NCI-H128 (cell line): ENCODE data around the gene RNF214.
"Not testable (repeated sequence)": the region's sequence is repeated elsewhere in the genome, so short reads cannot be mapped to it uniquely, and the experiment has no call there.

Experiments
- DNase-seq: peaks from one replicate; lab custom pipeline; 2025; ENCODE audit not compliant: unreplicated experiment; lab: John Stamatoyannopoulos, UW

The RNF214 gene

DNA sequence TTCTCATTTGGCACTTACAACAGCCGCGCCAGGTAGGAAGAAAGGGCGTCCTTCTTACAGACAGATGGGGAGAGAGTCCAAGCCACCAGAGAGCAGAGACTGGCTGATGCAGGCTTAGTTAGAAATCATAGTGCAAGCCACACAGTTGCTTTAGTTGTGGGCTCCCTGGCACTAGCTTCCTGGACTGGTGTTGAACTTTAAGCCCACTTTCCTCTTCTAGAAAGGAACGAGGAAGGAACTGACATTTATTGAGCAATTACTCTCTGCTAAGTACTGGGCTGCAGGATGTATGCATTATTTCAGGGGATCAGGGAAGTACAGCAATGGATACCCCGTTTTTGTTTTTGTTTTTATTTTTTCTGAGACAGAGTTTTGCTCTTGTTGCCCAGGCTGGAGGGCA lies 80.6 kb downstream of the RNF214 start:
- DNase-seq, result no peak

DNA sequence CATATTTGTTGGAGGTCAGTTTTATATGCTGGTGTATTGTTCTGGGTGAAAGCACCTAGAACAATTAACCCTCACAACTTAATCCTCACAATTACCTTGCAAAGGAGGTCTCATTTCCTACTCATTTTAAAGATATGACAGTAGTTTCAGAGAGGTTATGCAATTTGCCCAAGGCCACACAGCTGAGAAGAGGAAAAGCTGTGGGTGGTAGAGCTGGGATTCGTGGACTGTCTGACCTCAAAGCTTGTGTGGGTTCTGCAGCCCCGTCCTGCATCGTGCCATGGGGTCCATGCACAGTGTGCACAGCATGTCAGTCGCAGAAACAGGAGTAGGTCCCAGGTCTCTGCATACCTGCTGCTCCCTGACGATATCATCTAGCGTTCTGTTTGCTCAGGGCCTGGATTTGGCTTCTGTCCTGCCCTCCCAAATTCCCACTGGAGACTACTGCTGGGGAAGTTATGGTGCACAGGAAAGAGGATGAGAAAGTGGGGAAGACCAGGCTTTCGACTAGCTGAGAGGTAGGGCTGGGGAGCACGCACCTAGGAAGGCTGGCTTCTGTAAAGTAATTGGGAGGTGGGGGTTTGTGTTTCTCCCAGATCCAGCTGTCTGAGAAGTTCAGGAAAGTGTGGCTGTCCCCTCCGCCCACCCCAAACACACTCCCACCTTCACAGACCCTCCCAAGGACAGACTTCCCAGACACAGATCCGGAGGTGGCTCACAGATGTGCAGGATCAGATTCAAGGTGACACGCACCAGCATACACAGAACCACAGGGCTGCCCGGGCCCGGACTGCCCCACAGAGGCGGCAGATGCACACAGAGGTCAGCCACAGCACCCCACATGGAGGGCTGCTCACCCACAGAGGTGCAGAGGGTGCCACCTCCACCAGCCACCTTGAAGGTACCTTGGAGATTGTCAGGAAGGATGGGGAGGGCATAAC lies 81.6 kb downstream of the RNF214 start:
- no peak for DNase-seq

DNA sequence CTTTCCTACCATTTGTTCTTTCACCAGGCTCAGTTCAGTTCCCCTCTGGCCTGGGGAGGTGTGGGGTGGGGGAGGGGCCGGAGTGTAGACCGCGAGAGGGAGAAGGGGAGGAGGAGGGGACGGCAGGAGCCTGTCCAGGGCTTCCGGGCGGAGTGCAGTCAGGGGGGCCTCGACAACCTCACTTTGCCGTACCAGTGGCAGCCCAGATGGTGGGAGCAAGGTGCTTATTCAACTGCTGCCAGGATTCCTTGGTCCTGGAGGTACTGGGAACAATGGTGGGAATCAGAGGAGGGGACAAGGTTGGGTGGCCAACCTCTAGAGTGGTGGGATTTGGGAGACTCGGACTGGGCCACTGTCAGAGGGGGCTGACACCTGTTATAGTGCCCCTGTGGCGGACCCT lies 82.4 kb downstream of the RNF214 start:
- no peak for DNase-seq

DNA sequence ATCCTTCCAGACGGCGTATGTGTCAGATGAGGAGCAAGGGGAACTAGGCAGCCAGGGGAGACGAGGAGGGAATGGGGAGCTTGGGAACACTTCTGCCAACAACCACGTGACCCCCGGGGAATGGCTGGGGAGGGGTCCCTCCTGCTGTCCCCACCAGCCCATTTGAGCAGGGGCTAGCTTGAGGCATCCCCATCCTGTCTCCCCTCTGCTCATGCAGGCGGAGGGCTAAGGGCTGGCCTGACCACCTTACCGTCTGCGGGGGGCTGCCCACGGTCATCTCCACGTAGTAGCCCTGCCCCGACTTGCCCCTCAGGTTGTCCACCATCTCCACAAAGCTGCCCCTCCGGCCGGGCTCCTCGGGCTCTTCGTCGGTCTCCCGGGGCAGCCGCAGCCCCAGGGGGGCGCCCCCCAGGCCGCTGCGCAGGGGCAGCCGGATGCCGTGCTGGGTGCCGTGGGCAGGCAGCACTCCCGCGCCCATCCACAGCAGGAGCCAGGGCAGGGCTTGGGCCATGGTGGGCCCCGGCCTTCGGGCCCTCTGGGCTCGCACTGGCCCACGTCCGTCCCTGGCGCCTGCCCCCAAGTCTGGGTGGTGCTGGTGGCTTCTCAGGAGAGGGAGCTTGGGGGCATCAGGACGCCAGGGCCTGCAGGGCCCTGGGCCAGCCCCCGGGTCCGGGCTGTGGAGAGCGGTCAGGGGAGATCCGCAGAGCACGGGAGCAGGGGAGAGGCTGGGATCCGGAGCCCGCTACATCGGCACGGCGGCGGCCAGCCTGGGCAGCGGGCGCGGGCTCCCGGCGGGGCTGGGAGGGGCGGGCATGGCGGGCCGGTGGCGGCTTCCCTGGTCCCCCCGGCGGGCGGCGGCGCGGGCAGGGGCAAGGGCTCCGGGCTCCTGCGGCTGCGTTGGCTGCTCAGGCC lies 83.1 kb downstream of the RNF214 start:
- DNase-seq, result no peak

DNA sequence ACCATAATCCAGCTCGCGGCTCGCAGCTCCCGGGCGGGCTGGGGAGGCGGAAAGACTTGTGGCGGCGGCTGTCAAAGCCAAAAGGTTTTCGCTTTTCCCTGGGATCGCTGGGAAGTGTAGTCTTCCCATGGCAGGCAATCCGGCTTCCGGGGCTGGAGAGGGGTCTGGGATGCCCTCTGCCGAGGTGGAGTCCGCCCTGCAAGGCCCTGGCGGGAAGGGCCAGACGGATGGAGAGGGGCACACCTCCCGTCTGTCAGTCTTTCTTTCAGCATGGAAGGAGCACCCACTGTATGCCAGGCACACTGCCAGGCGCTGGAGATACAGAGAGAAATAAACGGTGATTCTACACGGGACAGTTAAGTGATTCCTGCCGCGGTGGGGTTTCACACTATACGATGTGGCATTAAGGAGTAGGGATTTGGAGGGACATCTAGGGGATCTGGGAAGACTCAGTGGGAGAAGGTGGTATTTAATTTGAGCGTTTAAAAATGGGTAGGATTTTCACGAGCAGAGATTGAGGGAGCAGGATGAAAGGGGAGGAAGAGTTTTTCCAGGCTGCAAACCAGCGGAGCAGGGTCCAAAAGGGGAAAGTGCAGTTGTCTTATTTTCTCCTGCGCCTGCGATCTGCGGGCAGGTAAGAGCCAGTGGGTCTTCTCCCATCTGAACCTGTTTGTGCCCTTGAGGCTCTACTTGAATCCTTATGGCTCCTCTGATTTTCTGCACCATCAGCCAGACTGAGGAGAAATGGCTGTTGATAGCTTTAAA lies 83.9 kb downstream of the RNF214 start, which contains the start of gene BACE1:
BACE1 (minus strand) TSS at position 60 of the 765 bp plus-strand sequence. CDS start 461 bp downstream, outside the sequence.
- peak; percentile 54 for DNase-seq

DNA sequence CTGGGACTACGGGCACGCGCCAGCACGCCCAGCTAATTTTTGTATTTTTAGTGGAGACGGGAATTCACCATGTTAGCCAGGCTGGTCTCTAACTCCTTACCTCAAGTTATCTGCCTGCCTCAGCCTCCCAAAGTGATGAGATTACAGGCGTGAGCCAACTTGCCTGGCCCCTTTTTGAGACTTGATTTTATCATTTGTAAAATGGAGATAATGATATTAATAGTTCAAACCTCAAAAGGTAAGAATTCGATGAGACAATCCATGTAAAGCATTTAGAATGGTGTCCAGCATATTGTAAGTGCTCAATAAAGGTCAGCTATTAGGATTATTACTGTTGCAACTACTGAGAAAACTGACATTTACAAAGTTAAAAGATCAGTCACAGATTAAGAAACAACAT lies 86.3 kb downstream of the RNF214 start:
- DNase-seq, result no peak

DNA sequence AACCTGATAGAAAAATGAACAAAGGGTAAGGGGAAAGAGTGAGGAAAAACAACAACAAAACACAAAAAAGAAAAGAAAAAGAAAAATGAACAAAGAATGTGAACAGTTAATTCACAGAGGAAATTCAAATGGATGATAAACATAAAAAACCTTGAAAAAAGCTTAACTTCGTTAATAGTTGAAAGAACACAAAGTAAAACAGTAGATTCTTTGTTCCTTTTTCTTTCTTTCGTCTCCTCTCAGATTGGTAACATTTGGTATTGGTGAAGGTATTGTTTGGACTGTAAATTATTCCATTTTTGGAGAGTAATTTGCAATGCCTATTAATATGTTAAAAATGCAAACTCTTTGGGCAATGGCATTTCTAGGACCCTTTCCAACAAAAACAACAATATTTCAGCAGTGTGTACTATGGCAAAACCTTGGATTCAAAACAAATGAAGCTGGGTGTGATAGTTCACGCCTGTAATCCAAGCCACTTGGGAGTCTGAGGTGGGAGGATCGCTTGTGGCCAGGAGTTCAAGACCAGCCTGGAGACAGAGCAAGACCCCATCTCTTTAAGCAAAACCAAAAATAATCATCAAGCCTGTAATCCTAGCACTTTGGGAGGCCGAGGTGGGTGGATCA lies 86.9 kb downstream of the RNF214 start:
- no peak for DNase-seq

DNA sequence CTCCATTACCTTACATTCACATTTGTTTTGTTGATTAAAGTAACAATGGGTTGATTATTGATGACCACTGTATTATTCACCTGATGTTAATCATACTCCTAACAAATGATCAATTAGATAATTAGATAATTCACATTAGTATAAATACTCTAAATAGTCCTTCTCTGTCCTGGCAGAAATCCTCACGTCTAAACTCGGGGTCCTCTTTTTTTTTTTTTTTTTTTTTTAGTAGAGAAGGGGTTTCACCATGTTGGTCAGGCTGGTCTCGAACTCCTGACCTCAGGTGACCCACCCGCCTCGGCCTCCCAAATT lies 94.7 kb downstream of the RNF214 start:
- DNase-seq, result not testable (repeated sequence)

DNA sequence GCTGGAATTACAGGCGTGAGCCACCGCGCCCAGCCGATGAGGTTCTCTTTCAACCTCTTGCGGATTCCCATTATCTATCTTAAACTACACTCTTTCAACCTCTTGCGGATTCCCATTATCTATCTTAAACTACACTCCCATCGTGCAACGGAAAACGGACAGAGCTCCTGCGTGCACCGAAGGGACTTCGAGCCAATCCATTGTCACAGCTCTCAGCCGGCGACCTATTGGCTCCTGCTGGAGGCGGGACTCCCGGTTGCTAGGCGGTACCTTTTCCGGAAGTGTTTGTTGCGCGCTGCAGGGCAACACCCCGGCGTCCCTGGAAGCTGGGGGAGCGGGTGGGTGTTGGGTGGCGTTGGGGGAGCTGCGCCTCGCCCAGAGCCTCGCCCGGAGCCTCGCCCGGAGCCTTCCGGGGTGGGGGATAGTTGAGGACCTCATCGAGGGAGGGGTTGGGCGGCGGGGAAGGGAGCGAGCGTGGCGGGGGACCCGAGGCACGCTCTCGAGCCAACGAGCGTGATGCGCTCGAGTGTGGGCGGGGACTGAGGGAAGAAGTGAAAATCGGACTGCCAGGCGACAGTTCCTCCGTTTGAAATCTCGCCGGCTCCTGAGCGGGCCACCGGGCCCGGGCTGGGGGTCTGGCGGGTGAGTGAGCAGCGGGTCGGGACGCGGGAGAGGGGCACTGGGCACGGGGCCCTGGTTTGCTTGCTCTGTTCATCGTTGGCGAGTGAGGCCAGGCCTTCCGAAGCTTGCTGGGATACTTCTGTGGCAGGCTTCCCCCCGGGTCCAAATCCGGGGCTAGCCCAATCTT lies 95.3 kb downstream of the RNF214 start, which contains the start of gene CEP164:
CEP164 (plus strand) TSS at position 288 of the 808 bp plus-strand sequence. CDS start 10,733 bp downstream, outside the sequence.
- peak; percentile 82 for DNase-seq

DNA sequence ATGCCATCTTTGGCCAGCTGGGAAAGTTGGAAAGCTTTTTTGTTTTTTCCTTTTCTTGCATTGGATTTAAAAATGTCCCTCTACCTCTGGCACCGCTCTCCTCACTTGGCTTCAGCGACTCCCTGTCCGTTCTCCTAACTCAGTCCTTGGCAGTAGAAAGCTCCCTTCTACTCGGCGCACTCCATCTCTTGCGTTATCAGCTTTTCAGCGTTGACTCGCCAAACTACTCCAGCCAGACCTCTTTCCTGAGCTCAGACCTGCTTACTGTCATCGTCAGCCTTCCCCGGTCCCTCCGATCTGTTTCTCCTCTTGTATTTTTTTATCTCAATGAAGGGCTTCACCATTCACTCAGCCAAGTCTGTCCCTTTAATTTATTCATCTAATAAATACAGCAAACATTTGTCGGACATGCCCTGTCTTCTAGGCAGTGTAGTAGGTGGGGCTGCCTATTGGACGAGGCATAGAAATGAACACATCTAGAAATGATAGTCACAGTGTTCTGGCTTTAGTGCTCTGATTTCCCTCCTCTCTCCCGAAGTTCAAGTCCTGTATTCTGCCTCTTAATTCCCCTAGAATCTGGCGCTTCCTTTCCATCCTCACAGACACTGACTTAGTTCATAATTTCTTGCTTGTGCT lies 96.0 kb downstream of the RNF214 start:
- peak; percentile 4 for DNase-seq

DNA sequence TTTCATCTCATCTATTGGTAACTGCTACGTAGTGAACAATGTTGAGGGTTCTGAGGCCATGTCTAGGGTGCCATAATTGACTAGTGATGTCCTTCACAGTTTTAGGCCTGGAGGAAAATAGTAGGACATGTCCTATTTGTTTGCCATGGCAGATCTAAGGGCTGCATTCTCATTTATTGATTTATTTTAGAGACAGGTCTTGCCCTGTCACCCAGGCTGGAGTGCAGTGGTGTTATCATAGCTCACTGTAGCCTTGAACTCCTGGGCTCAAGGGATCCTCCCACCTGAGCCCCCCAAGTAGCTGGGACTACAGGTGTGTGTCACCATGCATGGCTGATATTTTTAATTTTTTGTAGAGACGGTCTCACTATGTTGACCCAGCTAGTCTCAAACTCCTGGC lies 100.4 kb downstream of the RNF214 start:
- DNase-seq, result no peak

DNA sequence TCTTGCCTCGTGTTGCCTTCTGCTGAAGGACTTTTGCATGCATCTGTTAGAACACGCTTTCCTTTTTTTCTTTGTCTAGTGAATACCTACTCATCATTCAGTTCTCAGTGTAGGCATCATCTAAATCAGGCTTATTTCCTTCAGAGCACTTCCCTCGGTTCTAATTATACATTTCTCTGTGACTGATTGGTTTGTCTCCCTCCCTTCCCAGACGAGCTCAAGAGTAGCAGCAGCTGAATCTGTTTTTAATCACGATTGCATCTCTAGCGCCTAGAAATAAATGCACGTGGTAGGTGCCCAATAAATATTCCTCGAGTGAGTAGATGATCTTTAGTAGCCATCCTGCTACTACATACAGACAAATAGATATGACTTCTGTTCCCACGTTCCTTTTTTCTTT lies 101.4 kb downstream of the RNF214 start:
- no peak for DNase-seq

DNA sequence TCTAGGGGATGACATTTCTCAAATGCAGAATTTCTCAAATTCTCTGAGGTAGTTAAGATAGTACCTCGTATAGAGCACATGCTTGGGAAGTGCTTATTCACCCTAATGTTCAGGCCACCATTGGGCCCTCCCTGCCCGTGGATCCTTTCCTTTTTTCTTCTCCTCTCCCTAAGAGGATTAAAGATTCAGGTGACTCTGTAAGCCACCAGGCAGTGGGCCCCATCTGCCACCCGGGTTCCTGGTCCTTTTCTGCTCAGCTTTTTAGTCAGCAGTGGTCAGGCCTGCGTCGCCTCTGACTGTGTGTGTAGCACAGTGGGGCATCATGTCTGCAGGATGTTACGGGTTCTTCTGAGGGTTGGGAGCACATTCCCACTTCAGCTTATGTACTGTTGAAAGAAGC lies 102.4 kb downstream of the RNF214 start:
- no peak for DNase-seq

DNA sequence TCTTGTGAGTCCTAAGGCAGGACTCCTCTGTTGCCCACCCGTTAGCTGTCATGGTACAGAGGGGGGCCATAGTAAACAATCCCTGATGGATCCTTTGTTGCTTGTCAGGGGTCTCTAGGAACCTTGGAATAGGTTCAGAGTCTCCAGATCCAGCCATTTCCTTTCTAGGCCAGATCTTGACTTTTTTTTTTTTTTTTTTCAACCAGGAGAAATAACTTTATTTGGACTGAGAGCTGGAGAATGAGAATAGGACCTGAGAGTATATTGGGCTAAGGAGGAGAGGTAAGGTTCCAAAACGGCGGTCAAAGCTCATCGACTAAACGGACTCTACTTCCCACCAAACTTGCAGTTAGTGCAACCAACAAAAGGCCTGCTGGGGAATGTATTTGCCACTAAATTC lies 102.9 kb downstream of the RNF214 start:
- no peak for DNase-seq
